ENCODE results near the gene SMPD4.
"Not testable (repeated sequence)": the region's sequence is repeated elsewhere in the genome, so short reads cannot be mapped to it uniquely, and the experiment has no call there.

SMPD4 gene

DNA sequence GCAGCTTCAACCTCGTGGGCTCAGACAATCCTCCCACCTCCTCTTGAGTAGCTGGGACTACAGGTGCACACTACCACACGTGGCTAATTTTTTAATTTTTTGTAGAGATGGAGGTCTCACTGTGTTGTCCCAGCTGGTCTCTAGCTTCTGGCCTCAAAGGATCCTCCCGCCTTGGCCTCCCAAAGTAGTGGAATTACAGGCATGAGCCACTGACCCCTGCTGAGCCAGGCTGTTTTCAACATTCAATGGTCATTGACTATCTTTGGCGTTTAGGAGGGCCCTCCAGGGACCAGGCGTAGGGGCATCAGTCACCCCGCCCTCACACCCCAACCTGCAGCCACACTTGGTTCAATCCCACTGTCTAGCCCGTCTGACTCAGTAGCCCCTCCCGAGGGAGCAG, 5.9 kb upstream of the SMPD4 start:
- DNase-seq = no peak

DNA sequence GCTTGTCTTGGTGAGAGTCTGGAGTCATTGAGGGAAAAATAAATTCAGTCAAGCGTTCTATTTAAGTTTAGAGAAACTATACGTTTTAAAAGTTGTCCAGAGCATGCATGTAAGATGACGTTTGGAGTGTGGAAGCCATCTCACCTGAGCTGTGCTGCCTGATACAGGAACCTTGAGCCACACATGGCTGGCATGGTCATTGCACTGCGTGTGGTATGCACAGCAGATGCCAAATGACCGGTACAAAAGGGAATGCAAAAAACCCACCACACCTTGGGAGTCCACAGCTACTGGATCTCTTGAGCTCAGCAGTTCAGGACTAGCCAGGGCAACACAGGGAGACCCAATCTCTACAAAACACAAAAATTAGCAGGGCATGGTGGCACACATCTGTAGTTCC, 5.0 kb upstream of the SMPD4 start:
- DNase-seq = no peak

DNA sequence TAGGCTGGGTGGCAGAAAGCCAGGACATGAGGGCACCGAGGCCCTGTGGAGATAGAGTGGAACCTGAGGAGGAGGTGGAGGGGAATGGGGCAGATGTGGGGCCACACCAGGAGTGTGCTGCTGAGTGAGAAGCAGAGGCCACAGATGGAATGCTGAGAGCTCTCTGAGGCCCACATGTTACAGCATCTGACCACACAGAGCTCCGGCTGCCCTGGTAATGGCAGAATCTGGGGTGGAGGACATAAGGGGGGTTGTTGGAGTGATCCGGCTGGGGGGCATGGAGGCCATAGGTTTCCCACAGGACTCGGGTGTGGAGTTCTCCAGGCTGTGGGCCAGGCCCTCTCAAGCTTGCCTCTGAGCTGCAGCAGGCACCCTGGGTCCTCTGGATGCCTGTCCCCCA, 4.5 kb upstream of the SMPD4 start:
- DNase-seq = no peak

DNA sequence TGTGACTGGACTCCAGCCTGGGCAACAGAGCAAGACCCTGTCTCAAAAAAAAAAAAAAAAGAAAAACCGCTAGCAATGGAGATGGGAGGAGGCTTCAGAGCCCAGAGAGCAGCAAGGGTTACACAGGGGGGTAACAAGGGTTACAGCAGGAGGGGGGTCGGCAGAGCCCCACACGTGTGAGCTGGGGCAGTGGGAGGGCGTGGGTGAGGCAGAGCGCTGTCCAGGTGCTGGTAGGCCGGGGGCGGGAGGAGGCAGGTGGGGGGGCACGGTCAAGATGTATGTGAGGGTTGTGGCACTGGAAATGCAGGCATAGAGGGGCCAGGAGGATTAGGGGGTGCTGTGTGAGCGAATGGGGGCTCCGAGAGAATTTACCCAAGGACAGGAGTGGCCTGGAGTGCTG, 4.0 kb upstream of the SMPD4 start:
- no peak for DNase-seq

DNA sequence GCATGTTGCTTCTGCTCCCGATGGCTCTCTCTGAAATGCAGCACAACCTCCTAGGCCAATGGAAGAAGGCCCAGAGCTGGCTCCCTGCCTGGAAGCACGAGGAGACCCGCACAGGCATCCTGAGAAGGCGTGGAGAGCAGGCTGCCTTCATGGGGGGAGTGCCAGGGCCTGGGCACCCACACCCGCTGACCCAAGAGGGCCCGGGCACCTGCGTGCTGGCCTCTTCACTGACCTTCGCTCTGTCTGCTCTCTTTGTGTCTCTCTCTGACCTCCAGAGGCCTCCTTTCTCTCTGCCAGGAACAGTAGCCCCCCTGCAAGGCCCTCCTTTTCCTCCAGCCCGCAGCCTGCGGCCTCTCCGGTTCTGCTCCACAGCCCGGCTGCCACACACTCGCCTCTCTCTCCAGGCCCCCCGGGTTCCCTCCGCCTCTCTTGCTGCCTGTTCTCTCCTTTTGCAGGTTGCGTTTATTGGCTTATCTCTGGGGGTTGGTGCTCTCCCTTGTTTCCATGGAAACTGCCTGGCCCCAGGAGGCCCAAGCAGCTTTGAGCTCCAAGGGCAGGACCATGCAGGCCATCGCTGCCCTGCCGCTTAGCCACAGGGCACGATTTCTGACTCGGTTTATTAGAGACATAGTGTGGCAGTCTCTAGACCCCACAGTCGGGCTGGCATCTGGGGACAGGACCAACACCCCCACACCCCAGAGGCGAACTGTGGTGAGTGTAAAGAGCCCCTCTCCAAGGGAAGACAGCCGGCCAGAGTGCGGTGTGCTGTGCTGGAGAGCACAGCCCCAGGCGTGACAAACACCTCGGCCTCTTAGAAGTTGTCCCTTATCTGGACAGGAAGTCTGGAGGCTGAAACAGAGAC, 2.3 kb upstream of the SMPD4 start:
- DNase-seq = no peak

DNA sequence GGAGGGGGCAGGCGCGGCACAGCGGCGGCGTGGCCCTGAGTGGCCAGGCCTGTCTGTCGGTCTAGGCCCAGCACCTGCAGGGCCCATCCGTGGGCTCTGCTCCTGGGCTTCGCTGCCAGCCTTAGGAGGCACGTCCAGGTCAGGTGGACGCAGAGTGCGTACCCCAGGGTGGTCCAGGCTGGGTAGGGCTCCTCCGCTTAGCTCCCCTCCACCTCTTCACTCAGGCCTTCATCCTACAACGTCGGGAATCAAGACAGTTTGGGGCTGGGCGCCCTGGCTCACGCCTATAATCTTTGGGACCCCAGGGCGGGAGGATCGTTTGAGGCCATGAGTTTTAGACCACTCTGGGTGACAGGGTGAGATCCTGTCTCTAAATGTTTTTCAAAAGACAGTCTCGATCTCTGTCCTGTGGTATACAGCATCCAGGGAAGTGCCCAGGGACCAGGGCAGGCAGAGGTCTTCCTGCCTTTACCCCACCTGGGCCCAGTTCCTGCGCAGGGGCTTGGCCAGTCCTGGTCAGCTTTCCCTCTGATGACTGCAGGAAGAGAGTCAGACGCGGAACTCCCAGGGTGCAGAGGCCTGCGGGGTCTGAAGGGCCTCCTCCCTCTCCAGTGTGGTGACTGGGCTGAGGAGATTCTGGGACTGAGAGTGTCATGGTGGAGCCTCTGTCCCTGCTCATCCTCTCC, 1.6 kb upstream of the SMPD4 start:
- DNase-seq = not testable (repeated sequence)

DNA sequence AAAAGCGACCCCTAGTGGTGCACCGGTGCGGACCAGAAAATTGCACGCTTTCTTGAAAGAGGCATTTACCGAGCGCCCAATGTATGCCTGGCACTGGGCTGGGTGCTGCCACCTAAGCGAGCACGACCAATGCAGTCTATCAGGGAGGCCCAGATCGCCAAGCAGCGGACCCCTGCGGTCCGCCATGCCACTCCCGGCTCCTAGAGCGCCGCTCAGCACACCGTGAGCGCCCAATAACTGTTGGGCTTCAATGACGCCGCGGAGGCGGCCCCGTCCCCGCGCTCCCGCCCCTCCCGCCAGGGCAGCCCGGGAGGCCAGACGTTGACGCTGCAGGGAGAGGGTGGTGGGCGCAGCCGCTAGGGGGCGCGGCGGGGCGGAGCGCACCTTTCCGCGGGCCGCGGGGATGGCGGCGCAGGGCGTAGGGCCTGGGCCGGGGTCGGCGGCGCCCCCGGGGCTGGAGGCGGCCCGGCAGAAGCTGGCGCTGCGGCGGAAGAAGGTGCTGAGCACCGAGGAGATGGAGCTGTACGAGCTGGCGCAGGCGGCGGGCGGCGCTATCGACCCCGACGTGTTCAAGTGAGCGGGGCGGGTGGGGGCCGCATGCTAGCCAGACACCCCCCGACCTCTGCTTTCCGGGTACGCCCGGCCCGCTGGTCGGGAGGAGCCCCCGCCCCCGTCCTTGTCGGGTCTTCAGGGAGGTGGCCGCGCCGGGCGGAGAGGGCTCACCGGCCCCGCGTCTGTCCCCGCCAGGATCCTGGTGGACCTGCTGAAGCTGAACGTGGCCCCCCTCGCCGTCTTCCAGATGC, 679 bp upstream of the SMPD4 start, which contains the start of gene MZT2B:
Gene MZT2B, plus strand, starts transcription at position 383 of the 803 bp plus-strand sequence. Its CDS starts 21 bp downstream, at position 404.
- peak; percentile 86 to 91 for DNase-seq

DNA sequence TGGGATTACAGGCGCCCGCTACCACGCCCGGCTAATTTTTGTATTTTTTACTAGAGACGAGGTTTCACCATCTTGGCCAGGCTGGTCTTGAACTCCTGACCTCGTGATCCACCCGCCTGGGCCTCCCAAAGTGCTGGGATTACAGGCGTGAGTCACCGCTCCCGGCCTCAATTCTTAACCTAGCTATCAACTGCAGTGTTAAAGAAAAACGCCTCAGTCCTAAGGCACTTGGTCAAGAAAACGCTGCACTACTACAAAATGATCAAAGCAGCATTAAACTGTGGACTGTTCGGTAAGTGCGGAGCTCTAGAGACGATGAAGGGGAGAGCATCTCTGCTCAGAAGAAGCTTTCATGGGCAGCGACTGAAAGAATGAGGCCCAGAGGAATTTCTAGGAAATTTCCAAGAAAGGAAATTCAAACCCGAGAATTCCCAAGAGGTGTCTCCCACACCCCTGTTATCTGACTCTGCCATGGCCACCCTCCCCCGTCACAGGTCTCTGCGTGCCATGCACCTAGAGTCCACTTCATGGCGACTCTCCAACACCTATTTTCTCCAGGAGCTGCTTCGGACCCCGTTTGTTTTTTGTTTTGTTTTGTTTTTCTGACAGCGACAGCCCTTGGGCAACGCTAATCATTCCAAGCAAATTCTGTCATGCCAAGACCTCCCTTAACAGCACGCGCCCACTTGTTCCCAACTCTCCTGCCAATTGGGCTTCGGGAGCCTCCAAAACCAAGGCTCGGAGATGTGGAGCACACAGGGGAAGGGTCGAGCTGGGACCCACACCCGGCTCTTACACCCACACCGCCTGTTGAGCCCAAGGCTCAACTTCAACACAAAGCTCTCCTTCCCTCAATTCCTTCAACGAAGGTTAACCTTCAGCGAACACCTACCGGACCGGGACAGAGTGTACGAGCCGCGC, 738 bp downstream of the SMPD4 start:
- not testable (repeated sequence) for DNase-seq

DNA sequence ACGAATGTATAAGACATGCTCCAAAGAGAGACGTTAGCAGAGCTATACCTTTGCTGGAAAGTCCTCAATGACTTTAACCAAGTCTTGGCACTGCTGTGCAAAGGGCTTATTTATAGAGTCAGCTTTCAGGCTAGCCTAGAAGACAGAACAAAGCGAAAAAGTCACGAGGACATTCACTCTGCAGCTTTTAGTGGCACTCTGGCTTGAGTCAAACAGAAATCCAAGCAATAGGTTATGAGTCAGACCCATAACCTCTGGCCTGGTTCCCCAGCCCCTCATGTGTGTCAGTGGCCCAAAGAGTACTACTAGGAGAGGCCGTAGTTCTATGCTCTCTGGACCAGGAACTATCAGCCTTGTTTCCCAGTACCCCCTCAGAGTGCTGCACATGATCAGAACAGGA, 6.5 kb downstream of the SMPD4 start:
- not testable (repeated sequence) for DNase-seq

DNA sequence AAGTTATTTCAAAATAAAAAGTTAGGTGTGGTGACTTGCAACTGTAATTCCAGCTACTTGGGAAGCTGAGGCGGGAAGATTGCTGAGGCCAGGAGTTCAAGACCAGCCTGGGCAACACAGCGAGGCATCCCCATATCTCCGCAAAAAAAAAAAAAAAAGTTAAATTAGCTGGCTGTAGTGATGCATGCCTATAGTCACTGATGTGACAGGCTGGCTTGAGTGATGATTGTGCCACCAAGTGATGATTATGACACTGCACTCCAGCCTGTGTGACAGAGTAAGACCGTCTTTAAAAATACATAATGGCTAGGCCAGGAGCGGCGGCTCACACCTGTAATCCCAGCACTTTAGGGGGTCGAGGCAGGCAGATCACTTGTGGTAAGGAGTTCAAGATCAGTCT, 11.5 kb downstream of the SMPD4 start:
- DNase-seq = no peak

DNA sequence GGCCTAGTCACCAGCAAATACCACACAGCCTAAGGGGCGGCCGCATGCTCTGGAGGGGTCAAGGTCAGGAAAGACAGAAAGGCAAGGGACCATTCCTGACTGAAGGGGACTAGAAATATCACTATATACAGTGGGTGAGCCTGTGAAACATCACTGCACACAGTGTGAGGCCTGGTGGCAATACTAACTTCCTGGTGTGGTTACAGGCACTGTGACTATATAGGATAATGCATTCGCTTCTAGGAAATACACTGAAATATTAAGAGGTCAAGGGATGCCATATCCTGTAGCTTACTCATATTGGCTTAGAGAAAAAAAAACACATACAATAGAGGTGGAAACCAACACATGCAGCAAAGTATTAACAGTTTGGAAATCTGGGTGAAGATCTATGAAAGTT, 12.2 kb downstream of the SMPD4 start:
- DNase-seq = not testable (repeated sequence)

DNA sequence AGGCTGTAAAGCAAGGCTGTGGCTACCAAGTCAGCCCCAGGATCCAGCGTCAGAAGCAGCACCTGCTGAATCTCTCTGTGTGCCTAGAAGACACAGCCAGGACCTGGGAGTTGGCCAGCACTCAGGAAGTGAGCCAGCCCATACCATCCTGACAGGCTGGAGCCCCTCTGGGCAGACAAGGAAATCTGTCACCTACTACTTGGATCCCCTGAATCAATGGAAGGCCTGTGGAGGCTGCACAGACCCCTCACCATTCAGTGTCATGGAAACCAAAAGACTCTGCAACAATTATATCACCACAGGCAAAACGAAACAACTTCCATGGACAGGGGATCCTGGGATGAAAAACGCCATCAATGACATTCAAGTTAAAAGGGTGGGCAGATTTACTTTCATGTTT, 14.8 kb downstream of the SMPD4 start:
- DNase-seq = not testable (repeated sequence)

DNA sequence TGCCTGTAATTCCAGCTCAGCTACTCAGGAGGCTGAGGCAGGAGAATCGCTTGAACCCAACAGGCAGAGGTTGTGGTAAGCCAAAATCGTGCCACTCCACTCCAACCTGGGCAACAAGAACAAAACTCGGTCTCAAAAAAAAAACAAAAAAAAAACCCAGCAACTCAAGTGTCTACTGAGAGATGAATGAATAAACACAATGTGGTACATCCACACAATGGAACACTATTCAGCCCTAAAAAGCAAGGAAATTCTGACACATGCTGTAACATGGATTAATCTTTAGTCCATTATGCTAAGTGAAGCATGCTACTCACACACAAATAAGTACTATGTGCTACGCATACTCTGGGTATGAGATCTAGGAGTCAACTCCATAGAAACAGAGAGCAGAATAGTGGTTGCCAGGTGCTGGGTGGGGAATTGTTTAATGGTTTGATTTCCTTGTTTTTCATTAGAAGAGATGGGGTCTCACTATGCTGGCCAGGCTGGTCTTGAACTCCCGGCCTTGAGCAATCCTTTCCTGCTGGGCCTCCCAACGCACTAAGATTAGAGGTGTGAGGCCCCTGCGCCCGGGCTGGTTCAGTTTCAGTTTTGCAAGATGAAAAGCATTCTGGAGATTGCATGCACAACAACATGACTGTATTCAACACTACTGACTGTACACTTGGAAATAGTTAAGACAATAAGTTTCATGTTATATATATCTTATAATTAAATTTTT, 15.9 kb downstream of the SMPD4 start:
- no peak for DNase-seq

DNA sequence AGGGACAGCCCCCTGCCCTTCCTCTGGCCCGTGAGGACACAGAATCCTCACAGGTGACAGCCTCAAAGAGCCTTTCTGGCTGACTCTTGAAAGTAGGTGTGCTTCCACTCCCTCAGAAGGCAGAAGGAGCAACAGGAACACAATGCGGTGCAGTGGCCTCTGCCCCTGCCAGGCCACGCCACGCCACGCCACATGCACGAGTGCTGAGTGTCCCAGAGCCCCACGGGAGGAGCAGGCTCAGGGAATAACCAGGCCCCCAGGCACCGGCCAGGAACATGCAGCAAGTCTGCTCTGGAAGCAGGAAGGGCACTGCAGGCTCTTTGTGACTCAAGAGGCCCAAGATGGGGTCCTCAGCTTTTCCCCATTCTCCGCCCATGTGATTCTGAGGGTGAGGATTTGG, 18.4 kb downstream of the SMPD4 start:
- DNase-seq = no peak

DNA sequence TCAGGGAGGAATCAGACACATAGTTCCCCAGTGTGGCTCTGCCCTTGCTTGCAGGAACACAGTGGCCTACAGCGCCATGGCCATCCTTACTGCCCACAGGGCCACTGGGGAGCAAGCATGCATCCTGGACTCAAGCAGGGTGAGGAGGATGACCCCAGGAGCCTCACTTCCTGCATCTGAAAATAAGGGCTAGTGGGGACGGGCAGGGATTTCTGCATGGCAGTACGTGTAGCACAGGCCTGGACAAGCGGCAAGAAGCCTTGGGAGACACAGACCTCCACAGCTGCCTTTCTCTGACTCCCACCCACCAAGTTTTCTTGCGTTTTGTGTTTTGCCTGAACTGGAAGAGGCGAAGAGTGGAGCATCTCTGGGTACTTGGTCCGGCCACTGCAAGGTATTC, 18.9 kb downstream of the SMPD4 start:
- not testable (repeated sequence) for DNase-seq

DNA sequence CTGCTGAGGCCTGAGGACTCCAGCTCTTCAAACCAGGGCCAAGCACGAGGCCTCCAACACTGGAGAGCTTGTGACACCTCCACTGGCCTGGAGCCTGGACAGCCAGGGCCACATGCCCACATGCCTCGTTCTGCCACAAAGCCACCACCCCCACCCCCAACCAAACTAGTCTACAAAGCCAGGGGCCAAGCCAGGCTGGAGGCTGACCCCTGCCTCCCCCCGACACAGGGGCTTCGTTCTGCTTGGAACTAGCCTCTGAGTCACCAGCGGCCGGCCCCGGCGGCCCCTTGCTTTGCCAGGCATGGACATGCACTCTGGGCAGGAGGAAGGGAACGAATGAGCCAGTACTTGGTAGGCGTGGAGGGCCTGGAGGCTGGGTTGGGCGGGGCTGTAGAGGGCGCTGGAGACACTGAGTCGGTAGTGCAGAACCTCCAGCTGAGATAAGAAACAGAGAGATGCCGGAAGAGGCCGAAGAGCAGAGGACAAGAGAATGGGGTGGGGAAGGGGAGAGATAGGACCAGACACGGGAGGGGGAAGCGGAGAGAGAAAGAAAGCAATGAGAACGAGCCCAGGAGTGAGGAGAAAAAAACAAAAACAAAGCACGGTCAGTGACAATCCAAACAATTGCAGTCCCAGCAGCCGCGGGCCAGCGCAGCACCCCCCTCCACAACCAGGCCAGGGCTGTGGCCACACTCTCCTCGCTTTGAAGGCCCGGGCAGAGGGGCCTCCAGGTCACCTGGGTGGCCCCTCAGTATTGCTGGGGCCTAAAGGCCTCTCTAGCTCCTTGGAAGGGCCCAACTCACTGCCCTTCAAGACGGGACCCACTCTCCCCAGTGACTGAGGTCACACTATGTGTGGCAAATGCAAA, 20.3 kb downstream of the SMPD4 start:
- not testable (repeated sequence) for DNase-seq

DNA sequence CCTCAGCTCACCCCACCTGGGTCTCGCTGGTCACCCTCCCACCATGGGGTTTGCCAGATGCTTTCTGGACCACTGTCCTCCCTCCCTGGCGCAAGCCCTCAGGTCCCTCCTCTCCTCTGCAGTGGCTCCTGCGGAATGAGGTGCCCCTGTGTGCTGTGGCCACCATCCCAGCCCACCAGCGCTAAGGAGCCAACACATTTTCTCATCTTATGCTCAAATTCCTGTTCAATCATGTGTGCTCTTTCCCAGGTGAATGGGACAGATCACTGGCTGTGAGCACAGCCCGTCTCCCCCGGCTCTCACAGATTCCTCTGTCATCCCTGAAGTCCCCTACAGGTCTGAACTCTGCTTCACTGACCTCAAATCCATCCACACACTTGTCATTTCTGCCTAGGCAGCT, 21.3 kb downstream of the SMPD4 start:
- no peak for DNase-seq

DNA sequence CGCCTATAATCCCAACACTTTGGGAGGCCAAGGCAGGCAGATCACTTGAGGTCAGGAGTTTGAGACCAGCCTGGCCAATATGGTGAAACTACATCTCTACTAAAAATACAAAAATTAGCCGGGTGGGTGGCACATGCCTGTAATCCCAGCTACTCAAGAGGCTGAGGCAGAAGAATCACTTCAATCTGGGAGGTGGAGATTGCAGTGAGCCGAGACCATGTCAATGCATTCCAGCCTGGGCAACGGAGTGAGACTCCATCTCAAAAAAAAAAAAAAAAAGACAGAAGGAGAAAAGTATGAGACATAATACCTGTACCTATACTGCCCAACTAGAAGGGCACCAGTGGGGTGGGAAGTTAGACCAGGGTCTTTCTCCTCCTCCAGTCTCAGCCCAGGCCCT, 22.0 kb downstream of the SMPD4 start:
- DNase-seq = not testable (repeated sequence)

DNA sequence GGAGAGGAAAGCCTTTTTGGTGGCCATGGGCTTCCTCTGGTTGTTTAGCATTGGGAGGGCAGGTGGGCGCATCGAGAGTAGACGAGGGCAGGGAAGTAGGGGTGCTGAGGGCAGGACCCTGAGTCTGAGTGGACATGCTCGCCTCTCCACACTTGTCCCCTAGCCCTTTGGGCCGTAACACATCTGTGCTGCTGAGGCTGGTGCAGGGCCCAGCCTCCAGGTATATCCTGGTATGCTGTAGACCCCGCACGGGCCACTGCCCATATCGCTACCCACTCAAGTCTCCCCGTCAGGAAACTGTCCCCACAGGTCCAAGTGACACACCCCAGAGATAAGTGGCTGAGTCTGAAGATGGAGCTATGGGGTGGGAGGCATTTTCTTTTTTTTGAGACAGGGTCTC, 22.8 kb downstream of the SMPD4 start:
- DNase-seq = no peak

DNA sequence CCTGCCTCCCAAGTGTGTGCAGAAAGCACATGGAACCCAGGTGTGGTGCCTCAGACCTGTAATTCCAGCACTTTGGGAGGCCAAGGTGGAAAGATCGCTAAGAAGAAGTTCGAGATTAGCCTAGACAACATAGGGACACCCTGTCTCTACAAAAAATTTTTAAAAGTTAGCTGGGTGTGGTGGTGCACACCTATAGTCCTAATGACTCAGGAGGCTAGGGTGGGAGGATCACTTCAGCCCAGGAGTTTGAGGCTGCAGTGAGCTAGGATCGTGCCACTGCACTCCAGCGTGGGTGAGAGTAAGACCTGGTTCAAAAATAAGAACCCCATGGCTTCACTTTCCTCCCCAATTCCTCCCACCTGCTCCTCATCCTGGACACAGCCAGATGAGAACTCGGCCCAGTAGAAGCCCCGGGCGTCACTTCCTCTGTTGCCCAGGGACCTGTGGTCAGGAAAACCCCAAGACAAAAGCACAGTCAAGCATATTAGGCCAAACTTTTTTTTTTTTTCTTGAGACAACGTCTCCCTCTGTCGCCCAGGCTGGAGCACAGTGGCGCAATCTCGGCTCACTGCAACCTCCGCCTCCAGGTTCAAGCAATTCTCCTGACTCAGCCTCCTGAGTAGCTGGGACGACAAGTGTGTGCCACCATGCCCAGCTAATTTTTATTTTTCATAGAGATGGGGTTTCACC, 23.4 kb downstream of the SMPD4 start:
- DNase-seq = not testable (repeated sequence)

Measured in stimulated activated CD4-positive, alpha-beta T cell treated with anti-CD3 and anti-CD28 coated beads, Interleukin-4, amount 100 ng/mL, for 4 hours (primary cell).